GM20431 (cell line): ENCODE results near the gene ATP6V0E1.
"Not testable (repeated sequence)": the region's sequence is repeated elsewhere in the genome, so short reads cannot be mapped to it uniquely, and the experiment has no call there.

ENCODE experiments used
- in situ Hi-C: fragments of 300-500 bp; cut with MseI, MboI; formaldehyde crosslinking; loops from one replicate; pipeline ENCODE4 v1.15.0; 2020; ENCODE audit warnings: low sequenced_read_pairs; ENCODE audit not compliant: unreplicated experiment

The ATP6V0E1 gene

DNA sequence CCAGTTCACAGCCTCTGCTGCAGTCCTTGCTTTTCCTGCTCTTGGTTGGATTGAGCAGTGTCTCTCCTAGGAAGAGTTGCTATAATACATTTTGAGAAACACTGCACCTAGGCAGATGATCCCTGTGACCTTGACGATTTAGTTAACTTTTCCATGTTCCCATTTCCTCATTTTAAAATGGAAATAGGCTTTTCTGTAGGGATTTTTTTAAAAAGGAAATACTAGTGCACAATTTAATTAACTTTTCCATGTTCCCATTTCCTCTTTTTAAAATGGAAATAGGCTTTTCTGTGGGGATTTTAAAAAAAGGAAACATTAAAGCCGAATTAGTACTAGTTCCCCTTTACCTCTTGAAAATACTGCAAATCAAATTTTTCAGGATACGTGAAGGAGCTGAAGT is 4.7 kb downstream of the ATP6V0E1 start:
- in situ Hi-C loops: loop anchor here (25.0 kb wide), 1 partner anchor 149 kb away; the partner anchor contains the start of gene BNIP1

- in situ Hi-C loops: loop anchor here (25.0 kb wide), 1 partner anchor 147 kb away; the partner anchor contains the start of gene BNIP1
These were observed 7.2 kb downstream of the ATP6V0E1 start for GRCh38 chr5:172990776-172991175.

DNA sequence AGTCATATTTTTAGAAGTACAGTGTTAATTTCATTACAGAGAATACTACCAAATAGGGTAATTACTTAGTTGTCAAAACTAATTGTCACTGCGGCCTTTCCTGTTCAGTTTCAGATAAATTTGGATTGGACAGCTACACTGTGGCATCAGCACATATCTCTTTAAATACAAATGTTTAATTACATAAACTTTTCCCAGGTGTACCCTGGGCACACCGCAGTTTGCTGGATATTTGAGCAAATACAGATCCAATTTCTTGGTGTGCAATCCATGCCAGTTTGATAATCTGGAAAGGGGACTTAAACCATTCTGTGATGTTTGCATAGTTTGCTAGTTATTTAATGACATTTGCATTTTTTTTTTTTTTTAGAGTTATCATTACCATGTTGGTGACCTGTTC is 10.8 kb downstream of the ATP6V0E1 start:
- in situ Hi-C loops: loop anchor here (25.0 kb wide), 1 partner anchor 143 kb away; the partner anchor contains the start of gene BNIP1

DNA sequence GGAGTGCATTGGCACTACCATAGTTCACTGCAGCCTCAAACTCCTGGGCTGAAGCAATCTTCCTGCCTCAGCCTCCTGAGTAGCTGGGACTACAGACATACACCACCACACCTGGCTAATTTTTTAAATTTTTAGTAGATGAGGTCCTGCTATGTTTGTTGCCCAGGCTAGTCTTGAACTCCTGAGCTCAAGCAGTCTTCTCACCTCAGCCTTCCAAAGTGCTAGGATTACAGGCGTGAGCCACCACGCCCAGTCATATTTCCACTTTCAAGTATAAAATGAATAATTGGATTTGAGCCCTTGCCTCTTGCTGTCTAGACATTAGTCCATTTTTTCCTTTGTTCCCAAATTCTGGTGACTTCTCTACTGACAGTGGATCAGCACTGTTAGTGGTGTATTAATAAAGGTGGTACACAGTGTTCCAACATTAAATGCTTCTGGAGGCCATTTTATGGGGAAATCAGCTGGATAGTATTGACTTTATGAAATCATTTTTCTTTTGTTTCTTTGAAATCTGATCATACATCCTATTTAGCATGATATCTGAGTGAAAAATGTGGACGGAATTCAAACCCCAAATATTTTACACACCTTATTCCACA is 15.9 kb downstream of the ATP6V0E1 start:
- in situ Hi-C loops: loop anchor here (25.0 kb wide), 1 partner anchor 138 kb away; the partner anchor contains the start of gene BNIP1

- in situ Hi-C loops: loop anchor here (25.0 kb wide), 1 partner anchor 137 kb away; the partner anchor contains the start of gene BNIP1
These were observed 16.4 kb downstream of the ATP6V0E1 start for GRCh38 chr5:172999974-173000373.

GRCh38 chr5:173001229-173001841 is 17.8 kb downstream of the ATP6V0E1 start:
- in situ Hi-C loops: no loop called here

GRCh38 chr5:173003360-173003759 is 19.8 kb downstream of the ATP6V0E1 start:
- in situ Hi-C loops: no loop called here

DNA sequence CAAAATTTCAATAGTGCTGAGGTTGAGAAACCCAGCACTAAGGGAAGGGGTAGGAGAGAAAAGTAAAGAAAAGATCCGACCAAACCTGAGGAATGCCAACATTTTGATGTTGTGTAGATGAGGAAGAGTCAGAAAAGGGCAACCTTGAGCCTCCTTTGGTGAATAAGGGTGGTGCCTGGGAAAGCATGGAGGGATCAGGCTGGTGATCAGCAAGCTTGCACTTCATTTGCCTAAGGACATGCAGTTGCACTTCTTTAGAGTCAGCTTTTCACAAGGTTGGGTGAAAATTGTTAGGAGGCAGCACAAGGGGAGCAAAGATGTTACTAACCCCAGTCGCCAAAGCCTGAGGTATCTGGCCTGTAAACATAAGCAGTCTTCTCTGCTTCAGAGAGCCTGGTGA is 20.4 kb downstream of the ATP6V0E1 start:
- in situ Hi-C loops: no loop called here

DNA sequence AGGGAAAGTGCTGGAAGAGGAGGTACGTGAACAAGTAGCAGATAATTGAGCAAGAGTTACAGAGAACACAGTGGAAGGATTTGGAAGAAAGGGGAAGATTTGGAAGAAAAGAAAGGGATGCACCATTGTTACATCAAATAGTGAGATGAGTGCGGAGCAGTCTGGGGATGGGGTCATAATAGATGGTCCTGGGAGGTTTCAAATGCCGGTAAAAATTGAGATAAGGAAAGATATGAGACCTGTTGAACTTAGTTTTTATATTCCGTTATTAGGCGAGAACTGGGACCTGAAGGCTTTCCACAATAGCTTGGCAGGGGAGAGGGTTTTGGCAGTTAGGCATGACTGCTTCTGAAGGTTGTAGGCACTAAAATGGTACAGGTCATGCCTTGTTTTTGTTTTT is 20.9 kb downstream of the ATP6V0E1 start:
- in situ Hi-C loops: no loop called here

GRCh38 chr5:173010021-173010420 is 26.4 kb downstream of the ATP6V0E1 start:
- in situ Hi-C loops: no loop called here

GRCh38 chr5:173010547-173011464 is 27.2 kb downstream of the ATP6V0E1 start:
- in situ Hi-C loops: no loop called here

- in situ Hi-C loops: no loop called here
These were observed 28.0 kb downstream of the ATP6V0E1 start for GRCh38 chr5:173011566-173011965.

- in situ Hi-C loops: no loop called here
These were observed 29.3 kb downstream of the ATP6V0E1 start for GRCh38 chr5:173012882-173013281.

DNA sequence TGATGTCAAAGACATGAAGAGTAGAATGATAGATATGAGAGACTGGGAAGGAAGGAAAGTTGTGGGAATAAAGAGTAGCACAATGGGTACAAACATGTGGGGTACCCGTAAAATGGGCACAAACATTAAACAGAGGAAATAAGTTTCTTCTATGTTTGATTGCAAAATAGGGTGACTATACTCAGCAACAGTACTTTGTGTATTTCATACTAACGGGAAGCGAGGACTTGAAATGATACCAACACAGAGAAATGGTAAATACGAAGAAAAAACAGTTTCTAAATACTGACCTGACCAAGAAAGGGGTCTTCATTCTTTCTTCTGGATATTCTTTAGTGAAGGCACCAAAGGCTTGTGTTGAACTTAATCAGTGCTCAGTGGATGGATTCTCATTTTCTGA is 31.1 kb downstream of the ATP6V0E1 start:
- in situ Hi-C loops: no loop called here

- in situ Hi-C loops: no loop called here
These were observed 31.6 kb downstream of the ATP6V0E1 start for GRCh38 chr5:173015192-173015591.

DNA sequence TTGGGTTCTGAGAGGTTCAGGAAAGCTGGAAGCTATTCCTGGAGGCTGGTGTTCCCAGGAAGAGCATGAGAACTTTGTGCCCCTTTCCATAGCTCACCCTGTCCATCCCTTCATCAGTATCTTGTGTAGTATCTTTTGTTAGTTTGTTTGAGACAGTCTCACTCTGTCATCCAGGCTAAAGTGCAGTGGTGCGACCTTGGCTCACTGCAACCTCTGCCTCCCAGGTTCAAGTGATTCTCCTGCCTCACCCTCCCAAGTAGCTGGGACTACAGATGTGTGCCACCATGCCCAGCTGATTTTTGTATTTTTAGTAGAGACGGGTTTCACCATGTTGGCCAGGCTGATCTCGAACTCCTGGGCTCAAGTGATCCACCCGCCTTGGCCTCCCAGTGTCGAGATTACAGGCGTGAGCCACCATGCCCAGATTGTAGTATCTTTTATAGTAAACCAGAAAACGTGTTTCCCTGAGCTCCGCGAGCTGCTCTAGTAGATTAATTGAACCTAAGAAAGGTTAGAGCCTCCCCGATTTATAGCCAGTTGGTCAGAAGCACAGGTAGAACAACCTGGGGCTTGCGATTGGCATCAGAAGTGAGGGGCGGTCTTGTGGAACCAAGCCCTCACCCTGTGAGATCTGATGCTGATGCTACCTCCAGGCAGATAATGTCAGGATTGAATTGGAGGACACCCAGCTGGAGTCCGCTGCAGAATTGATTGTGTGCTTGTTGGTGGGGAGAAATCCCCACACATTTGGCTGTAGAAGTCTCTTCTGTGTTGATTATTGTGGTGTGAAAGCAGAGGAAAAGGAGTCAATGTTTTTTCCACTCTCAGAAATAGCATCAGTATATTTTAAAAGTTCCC is 32.3 kb downstream of the ATP6V0E1 start:
- in situ Hi-C loops: no loop called here

GRCh38 chr5:173016598-173017046 is 33.1 kb downstream of the ATP6V0E1 start:
- in situ Hi-C loops: no loop called here

DNA sequence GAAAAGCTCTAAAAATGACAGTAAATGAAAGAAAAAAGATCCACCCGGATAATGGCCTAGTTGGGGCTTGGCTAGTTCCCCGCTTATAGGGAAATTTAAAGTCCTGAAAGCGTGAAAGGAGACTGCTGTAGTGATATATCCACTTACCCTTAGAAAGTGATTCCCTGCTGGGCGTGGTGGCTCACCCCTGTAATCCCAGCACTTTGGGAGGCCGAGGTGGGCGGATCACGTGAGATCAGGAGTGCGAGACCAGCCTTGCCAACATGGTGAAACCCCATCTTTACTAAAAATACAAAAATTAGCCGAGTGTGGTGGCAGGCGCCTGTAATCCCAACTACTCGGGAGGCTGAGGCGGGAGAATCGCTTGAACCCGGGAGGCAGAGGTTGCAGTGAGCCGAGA is 33.5 kb downstream of the ATP6V0E1 start:
- in situ Hi-C loops: not testable (repeated sequence)

DNA sequence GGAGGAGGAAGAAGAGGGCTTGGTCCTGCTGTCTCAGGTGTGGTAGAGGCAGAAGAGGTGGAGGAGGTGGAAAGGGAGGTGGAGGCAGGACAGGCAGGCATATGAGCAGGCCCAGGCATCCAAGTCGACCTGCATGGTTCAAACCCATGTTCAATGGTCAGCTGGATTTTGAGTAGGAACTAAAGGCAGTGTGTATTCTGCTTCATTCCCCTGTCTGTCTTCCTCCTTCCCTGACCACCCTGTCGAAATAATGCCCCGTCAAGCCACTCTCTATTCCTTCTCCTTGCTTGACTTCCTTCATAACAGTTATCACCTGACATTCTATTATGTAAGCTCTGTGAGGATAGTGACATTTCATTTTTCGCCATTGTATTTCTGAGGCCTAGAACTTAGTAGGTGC is 34.8 kb downstream of the ATP6V0E1 start:
- in situ Hi-C loops: no loop called here

DNA sequence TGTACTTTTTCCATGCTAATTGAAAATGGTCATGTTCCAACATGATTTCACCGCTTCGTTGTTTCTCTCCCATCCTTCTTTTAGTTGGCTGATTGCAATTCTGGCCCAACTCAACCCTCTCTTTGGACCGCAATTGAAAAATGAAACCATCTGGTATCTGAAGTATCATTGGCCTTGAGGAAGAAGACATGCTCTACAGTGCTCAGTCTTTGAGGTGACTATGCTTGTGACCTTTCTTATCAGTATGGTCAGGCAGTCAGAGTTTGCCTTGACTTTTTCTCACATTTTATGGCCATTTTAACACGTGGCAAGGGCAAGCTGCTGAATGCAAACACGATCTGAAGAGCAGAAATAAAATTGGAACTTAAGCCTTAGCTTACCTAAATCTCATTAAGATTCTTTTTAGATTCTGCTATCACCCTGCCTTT is 36.6 kb downstream of the ATP6V0E1 start:
- in situ Hi-C loops: no loop called here
